Measurements from ENCODE around the gene RPS6KA1. TPM values are rescaled to one million over a fixed set of nuclear protein-coding genes. Genes with fewer than 3 reads are reported as not detected.

Gene RPS6KA1
- total and polyA plus RNA-seq, 8 donors = 13.6 to 32.2 (median 18.4) TPM

- intact Hi-C loops (cut with DNase I) = no loop called here
- H3K4me1 ChIP-seq = peaks cover 4 to 33% (median 16%) of the 10 kb centered on the region in 3 donors
- no peak for TF ChIP-seq CTCF (IDR thresholded peaks at IDR 0.05)
- no peak overlapping the region for H3K4me3 ChIP-seq
- H3K27me3 ChIP-seq = no peaks in the 10 kb centered on the region
- DNase-seq = no peak
- no peak for ATAC-seq
- no peak overlapping the region for H3K27ac ChIP-seq
- FAIRE-seq = no peak
- WGBS, 2 donors = 49 to 60% methylated on average over 5 of the region's 5 CpGs
- no peaks in the 10 kb centered on the region for H3K36me3 ChIP-seq
- H3K9me3 ChIP-seq = no peaks in the 10 kb centered on the region
Measured at GRCh38 chr1:26536081-26536480, 6.5 kb downstream of the RPS6KA1 start.

- Histone ChIP-seq H3K4me1 (peaks cover 4 to 33% (median 14%) of the 10 kb centered on the region in 3 donors), H3K36me3 (no peaks in the 10 kb centered on the region), H3K9me3 (no peaks in the 10 kb centered on the region), H3K27me3 (no peaks in the 10 kb centered on the region), H3K27ac (no peak overlapping the region), H3K4me3 (no peak overlapping the region)
- TF ChIP-seq CTCF (IDR thresholded peaks at IDR 0.05) = no peak
- 97% methylated on average over 2 of the region's 2 CpGs for WGBS, 2 donors
- intact Hi-C loops (cut with DNase I) = no loop called here
- DNase-seq = no peak
- ATAC-seq = no peak
- no peak for FAIRE-seq
Measured at GRCh38 chr1:26536521-26536920, 7.0 kb downstream of the RPS6KA1 start.

GRCh38 chr1:26537951-26538352 lies 8.4 kb downstream of the RPS6KA1 start:
- peak in 3 of 4 donors; percentile 36 to 45 (median 39) for ATAC-seq

DNA sequence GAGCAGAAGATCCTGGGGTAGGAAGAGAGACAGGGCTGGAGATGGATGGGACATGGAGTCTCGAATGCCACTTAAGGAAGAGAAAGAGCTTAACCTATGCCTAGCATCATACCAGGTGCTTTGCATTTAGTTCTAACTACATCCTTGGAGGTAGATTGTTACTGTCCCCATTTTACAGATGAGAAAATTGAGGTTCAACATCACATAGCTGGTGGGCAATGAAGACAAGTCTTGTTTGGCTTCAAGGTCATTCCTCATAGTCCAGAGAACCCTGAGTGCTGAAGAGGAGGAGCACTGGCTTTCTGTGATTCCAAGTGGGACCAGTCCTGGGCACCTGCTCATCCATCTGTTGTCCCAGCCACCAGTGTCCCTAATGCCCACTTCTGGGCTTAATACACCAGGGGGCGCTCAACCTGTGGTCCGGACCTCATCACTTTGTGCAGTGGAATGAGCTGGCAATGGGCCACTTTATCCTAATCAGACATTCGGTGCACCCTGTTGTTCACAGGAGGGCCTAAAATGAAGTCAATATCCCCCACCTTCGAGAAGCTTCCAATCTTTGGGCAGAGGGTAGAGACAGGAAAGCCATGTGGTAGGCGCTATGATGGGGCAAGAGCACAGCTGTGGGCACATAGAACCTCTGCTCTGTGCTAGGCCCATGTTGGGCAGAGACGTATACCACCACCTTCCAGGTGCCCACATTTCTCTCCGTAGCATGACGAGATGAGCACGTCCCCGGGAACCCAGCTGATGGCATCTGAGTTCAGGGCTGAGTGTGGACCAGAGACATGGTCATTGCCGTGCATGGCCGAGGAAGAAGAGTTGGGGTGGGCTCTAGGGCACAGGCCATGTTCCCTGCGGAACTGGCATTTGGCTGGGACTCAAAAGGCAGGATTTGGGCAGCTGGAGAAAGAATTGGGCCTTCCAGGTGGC lies 9.2 kb downstream of the RPS6KA1 start:
- no peak overlapping the region for H3K4me3 ChIP-seq
- WGBS, 2 donors = 72 to 78% methylated on average over 14 of the region's 14 CpGs
- peak in 2 of 6 donors; percentile 50 to 51 for DNase-seq
- no peaks in the 10 kb centered on the region for H3K36me3 ChIP-seq
- intact Hi-C loops (cut with DNase I) = no loop called here
- FAIRE-seq = no peak
- peaks cover 0 to 18% (median 3%) of the 10 kb centered on the region in 3 donors for H3K4me1 ChIP-seq
- H3K27me3 ChIP-seq = no peaks in the 10 kb centered on the region
- H3K9me3 ChIP-seq = no peaks in the 10 kb centered on the region
- ATAC-seq = peak in 1 of 4 donors; percentile 23
- H3K27ac ChIP-seq = no peak overlapping the region
- peak in 2 of 4 donors; percentile 31 to 33 for TF ChIP-seq CTCF (IDR thresholded peaks at IDR 0.05)

More at GRCh38 chr1:26537951-26538352, 8.4 kb downstream of the RPS6KA1 start:
- no peak for TF ChIP-seq CTCF (IDR thresholded peaks at IDR 0.05)
- WGBS, 2 donors = 59 to 83% methylated on average over 2 of the region's 2 CpGs
- Histone ChIP-seq H3K36me3 (no peaks in the 10 kb centered on the region), H3K27me3 (no peaks in the 10 kb centered on the region), H3K9me3 (no peaks in the 10 kb centered on the region), H3K4me3 (no peak overlapping the region), H3K27ac (no peak overlapping the region), H3K4me1 (peaks cover 0 to 21% (median 3%) of the 10 kb centered on the region in 3 donors)
- intact Hi-C loops (cut with DNase I) = no loop called here
- DNase-seq (no peak), FAIRE-seq (no peak)

DNA sequence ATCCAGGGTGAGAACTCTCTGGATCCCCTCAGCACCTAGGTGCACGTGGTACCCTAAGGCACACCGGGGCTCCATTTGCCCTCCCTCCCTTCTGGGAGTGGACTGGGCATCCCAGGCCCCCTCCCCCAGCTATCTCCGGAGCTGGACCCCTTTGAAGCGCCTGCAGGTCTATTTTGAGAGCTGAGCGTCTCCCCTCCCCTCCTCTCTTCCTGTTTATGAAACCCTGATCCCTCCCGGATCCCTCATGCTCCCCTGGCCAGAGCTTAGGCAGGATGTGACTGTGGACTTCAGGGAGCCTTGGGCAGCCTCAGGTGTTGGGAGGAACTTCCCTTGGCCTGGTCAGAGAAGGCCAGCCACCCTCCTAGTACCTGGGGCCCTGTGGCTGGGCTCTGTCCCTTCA lies 10.2 kb downstream of the RPS6KA1 start:
- FAIRE-seq (no peak), ATAC-seq (no peak), DNase-seq (no peak)
- Histone ChIP-seq H3K4me3 (no peak overlapping the region), H3K27me3 (no peaks in the 10 kb centered on the region), H3K36me3 (no peaks in the 10 kb centered on the region), H3K4me1 (peaks cover 0 to 14% (median 0%) of the 10 kb centered on the region in 3 donors), H3K27ac (no peak overlapping the region), H3K9me3 (no peaks in the 10 kb centered on the region)
- intact Hi-C loops (cut with DNase I) = no loop called here
- no peak for TF ChIP-seq CTCF (IDR thresholded peaks at IDR 0.05)
- 71 to 72% methylated on average over 6 of the region's 6 CpGs for WGBS, 2 donors

All from pancreas (tissue), 10 donors.